ENCODE measurements around the gene TRIM28.

TRIM28 gene

GRCh38 chr19:58514564-58515022, 29.3 kb upstream of the TRIM28 start:
- H3K4me1 Mint-ChIP-seq (ENCODE audit: low read depth): peaks cover 55% of the 10 kb centered on the region
- H3K4me3 Mint-ChIP-seq: peak overlapping the region; percentile 75
- peak overlapping the region; percentile 82 for H3K27ac Mint-ChIP-seq
- peaks cover 62% of the 10 kb centered on the region for H3K36me3 Mint-ChIP-seq (ENCODE audit: low read depth)
- no peaks in the 10 kb centered on the region for H3K27me3 Mint-ChIP-seq
- no peaks in the 10 kb centered on the region for H3K9me3 Mint-ChIP-seq
- intact Hi-C loops (cut with micrococcal nuclease): no loop called here

- peaks cover 61% of the 10 kb centered on the region for H3K4me1 Mint-ChIP-seq (ENCODE audit: low read depth)
Observed at GRCh38 chr19:58515259-58515658, 28.6 kb upstream of the TRIM28 start.

GRCh38 chr19:58516246-58516836, 27.5 kb upstream of the TRIM28 start:
- Mint-ChIP-seq H3K27me3 (no peaks in the 10 kb centered on the region), H3K4me1 (ENCODE audit: low read depth) (peaks cover 66% of the 10 kb centered on the region), H3K27ac (no peak overlapping the region)

More at GRCh38 chr19:58515259-58515658, 28.6 kb upstream of the TRIM28 start:
- H3K4me3 Mint-ChIP-seq: no peak overlapping the region
- H3K27me3 Mint-ChIP-seq: no peaks in the 10 kb centered on the region
- intact Hi-C loops (cut with micrococcal nuclease): no loop called here
- peaks cover 66% of the 10 kb centered on the region for H3K36me3 Mint-ChIP-seq (ENCODE audit: low read depth)
- peak overlapping the region; percentile 61 for H3K27ac Mint-ChIP-seq
- no peaks in the 10 kb centered on the region for H3K9me3 Mint-ChIP-seq

GRCh38 chr19:58516964-58517833, 26.7 kb upstream of the TRIM28 start:
- H3K4me1 Mint-ChIP-seq (ENCODE audit: low read depth): peaks cover 73% of the 10 kb centered on the region
- H3K27ac Mint-ChIP-seq: no peak overlapping the region
- H3K36me3 Mint-ChIP-seq (ENCODE audit: low read depth): peaks cover 60% of the 10 kb centered on the region
- no peak overlapping the region for H3K4me3 Mint-ChIP-seq
- intact Hi-C loops (cut with micrococcal nuclease): no loop called here
- H3K9me3 Mint-ChIP-seq: no peaks in the 10 kb centered on the region
- no peaks in the 10 kb centered on the region for H3K27me3 Mint-ChIP-seq

More at GRCh38 chr19:58516246-58516836, 27.5 kb upstream of the TRIM28 start:
- Mint-ChIP-seq H3K9me3 (no peaks in the 10 kb centered on the region), H3K36me3 (ENCODE audit: low read depth) (peaks cover 60% of the 10 kb centered on the region), H3K4me3 (no peak overlapping the region)
- intact Hi-C loops (cut with micrococcal nuclease): no loop called here

GRCh38 chr19:58518256-58519086, 25.4 kb upstream of the TRIM28 start:
- Mint-ChIP-seq H3K9me3 (no peaks in the 10 kb centered on the region), H3K36me3 (ENCODE audit: low read depth) (peaks cover 59% of the 10 kb centered on the region), H3K4me3 (peak overlapping the region; percentile 96), H3K4me1 (ENCODE audit: low read depth) (peaks cover 72% of the 10 kb centered on the region), H3K27ac (peak overlapping the region; percentile 95), H3K27me3 (no peaks in the 10 kb centered on the region)
- intact Hi-C loops (cut with micrococcal nuclease): loop anchor here (2.0 kb wide), 2 partner anchors 24 to 54 kb away; partner anchors contain the start of gene MZF1

GRCh38 chr19:58519087-58519354, 24.8 kb upstream of the TRIM28 start:
- peak overlapping the region; percentile 95 for H3K27ac Mint-ChIP-seq
- intact Hi-C loops (cut with micrococcal nuclease): loop anchor here (2.0 kb wide), 2 partner anchors 24 to 54 kb away; partner anchors contain the start of gene MZF1
- H3K27me3 Mint-ChIP-seq: no peaks in the 10 kb centered on the region
- H3K9me3 Mint-ChIP-seq: no peaks in the 10 kb centered on the region
- peaks cover 66% of the 10 kb centered on the region for H3K4me1 Mint-ChIP-seq (ENCODE audit: low read depth)
- peaks cover 55% of the 10 kb centered on the region for H3K36me3 Mint-ChIP-seq (ENCODE audit: low read depth)
- H3K4me3 Mint-ChIP-seq: peak overlapping the region; percentile 96

GRCh38 chr19:58519355-58520256, 24.3 kb upstream of the TRIM28 start, which contains the start of gene ZBTB45:
ZBTB45 (minus strand) TSS chr19:58519810; CDS start chr19:58517673, 2,137 bp downstream.
- Mint-ChIP-seq H3K4me3 (peak within 1 kb of the TSS; percentile 96), H3K27ac (peak within 1 kb of the TSS; percentile 95), H3K9me3 (no peaks in the 10 kb centered on the region), H3K27me3 (no peaks in the 10 kb centered on the region), H3K36me3 (ENCODE audit: low read depth) (peaks cover 51% of the 10 kb centered on the region), H3K4me1 (ENCODE audit: low read depth) (peaks cover 60% of the 10 kb centered on the region)
- intact Hi-C loops (cut with micrococcal nuclease): loop anchor here (1.0 to 2.0 kb wide), 3 partner anchors 23 to 53 kb away; partner anchors contain the start of genes MZF1 and UBE2M

GRCh38 chr19:58520257-58520599, 23.6 kb upstream of the TRIM28 start:
- Mint-ChIP-seq H3K4me1 (ENCODE audit: low read depth) (peaks cover 54% of the 10 kb centered on the region), H3K9me3 (no peaks in the 10 kb centered on the region), H3K4me3 (peak overlapping the region; percentile 96), H3K36me3 (ENCODE audit: low read depth) (peaks cover 48% of the 10 kb centered on the region), H3K27ac (peak overlapping the region; percentile 95), H3K27me3 (no peaks in the 10 kb centered on the region)
- intact Hi-C loops (cut with micrococcal nuclease): loop anchor here (1.0 kb wide), 1 partner anchor 38 kb away; the partner anchor contains the start of gene UBE2M

GRCh38 chr19:58521651-58522050, 22.2 kb upstream of the TRIM28 start:
- Mint-ChIP-seq H3K36me3 (ENCODE audit: low read depth) (peaks cover 34% of the 10 kb centered on the region), H3K4me3 (no peak overlapping the region), H3K4me1 (ENCODE audit: low read depth) (peaks cover 41% of the 10 kb centered on the region), H3K27me3 (no peaks in the 10 kb centered on the region), H3K27ac (peak overlapping the region; percentile 59), H3K9me3 (no peaks in the 10 kb centered on the region)
- intact Hi-C loops (cut with micrococcal nuclease): no loop called here

- H3K4me1 Mint-ChIP-seq (ENCODE audit: low read depth): peaks cover 33% of the 10 kb centered on the region
- H3K27me3 Mint-ChIP-seq: no peaks in the 10 kb centered on the region
- no peaks in the 10 kb centered on the region for H3K9me3 Mint-ChIP-seq
- no peak overlapping the region for H3K4me3 Mint-ChIP-seq
- H3K27ac Mint-ChIP-seq: peak overlapping the region; percentile 19
- intact Hi-C loops (cut with micrococcal nuclease): no loop called here
- H3K36me3 Mint-ChIP-seq (ENCODE audit: low read depth): peaks cover 23% of the 10 kb centered on the region
Observed at GRCh38 chr19:58522709-58523108, 21.2 kb upstream of the TRIM28 start.

GRCh38 chr19:58529405-58529804, 14.5 kb upstream of the TRIM28 start:
- Mint-ChIP-seq H3K27me3 (peaks cover 5% of the 10 kb centered on the region), H3K9me3 (no peaks in the 10 kb centered on the region), H3K4me3 (no peak overlapping the region), H3K4me1 (ENCODE audit: low read depth) (no peaks in the 10 kb centered on the region), H3K36me3 (ENCODE audit: low read depth) (no peaks in the 10 kb centered on the region), H3K27ac (no peak overlapping the region)
- intact Hi-C loops (cut with micrococcal nuclease): no loop called here

GRCh38 chr19:58531034-58531840, 12.6 kb upstream of the TRIM28 start:
- peaks cover 5% of the 10 kb centered on the region for H3K27me3 Mint-ChIP-seq
- no peak overlapping the region for H3K4me3 Mint-ChIP-seq
- no peaks in the 10 kb centered on the region for H3K36me3 Mint-ChIP-seq (ENCODE audit: low read depth)
- no peaks in the 10 kb centered on the region for H3K9me3 Mint-ChIP-seq
- intact Hi-C loops (cut with micrococcal nuclease): no loop called here
- H3K4me1 Mint-ChIP-seq (ENCODE audit: low read depth): no peaks in the 10 kb centered on the region
- no peak overlapping the region for H3K27ac Mint-ChIP-seq
